ENCODE results near the gene DLD. TPM values are rescaled to one million over a fixed set of nuclear protein-coding genes. Genes with fewer than 3 reads are reported as not detected.

Gene DLD
- total and polyA plus RNA-seq, 2 of the 13 experiments (the other 11 are each of a cell fraction or from before 2014, with no cell fraction given), result 56.8 to 95.2 TPM

GRCh38 chr7:107967420-107967819, 76.4 kb downstream of the DLD start (continued):
- TF ChIP-seq, protein P1, sequence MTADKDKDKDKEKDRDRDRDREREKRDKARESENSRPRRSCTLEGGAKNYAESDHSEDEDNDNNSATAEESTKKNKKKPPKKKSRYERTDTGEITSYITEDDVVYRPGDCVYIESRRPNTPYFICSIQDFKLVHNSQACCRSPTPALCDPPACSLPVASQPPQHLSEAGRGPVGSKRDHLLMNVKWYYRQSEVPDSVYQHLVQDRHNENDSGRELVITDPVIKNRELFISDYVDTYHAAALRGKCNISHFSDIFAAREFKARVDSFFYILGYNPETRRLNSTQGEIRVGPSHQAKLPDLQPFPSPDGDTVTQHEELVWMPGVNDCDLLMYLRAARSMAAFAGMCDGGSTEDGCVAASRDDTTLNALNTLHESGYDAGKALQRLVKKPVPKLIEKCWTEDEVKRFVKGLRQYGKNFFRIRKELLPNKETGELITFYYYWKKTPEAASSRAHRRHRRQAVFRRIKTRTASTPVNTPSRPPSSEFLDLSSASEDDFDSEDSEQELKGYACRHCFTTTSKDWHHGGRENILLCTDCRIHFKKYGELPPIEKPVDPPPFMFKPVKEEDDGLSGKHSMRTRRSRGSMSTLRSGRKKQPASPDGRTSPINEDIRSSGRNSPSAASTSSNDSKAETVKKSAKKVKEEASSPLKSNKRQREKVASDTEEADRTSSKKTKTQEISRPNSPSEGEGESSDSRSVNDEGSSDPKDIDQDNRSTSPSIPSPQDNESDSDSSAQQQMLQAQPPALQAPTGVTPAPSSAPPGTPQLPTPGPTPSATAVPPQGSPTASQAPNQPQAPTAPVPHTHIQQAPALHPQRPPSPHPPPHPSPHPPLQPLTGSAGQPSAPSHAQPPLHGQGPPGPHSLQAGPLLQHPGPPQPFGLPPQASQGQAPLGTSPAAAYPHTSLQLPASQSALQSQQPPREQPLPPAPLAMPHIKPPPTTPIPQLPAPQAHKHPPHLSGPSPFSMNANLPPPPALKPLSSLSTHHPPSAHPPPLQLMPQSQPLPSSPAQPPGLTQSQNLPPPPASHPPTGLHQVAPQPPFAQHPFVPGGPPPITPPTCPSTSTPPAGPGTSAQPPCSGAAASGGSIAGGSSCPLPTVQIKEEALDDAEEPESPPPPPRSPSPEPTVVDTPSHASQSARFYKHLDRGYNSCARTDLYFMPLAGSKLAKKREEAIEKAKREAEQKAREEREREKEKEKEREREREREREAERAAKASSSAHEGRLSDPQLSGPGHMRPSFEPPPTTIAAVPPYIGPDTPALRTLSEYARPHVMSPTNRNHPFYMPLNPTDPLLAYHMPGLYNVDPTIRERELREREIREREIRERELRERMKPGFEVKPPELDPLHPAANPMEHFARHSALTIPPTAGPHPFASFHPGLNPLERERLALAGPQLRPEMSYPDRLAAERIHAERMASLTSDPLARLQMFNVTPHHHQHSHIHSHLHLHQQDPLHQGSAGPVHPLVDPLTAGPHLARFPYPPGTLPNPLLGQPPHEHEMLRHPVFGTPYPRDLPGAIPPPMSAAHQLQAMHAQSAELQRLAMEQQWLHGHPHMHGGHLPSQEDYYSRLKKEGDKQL (CRISPR knock-in tag; IDR thresholded peaks at IDR 0.05; ENCODE audit: low read depth), result peak; percentile 71
- TF ChIP-seq SALL1 (CRISPR knock-in tag; IDR thresholded peaks at IDR 0.05) (peak; percentile 82), ZNF567 (CRISPR knock-in tag; IDR thresholded peaks at IDR 0.05; ENCODE audit: borderline replicate concordance) (no peak), ZNF350 (CRISPR knock-in tag; IDR thresholded peaks at IDR 0.05; ENCODE audit: borderline replicate concordance, low read depth) (no peak), THYN1 (CRISPR knock-in tag; IDR thresholded peaks at IDR 0.05; ENCODE audit: borderline replicate concordance, low read depth) (no peak), SMARCE1 (IDR thresholded peaks at IDR 0.05; ENCODE audit: borderline replicate concordance) (no peak), NKX3-1 (CRISPR knock-in tag; IDR thresholded peaks at IDR 0.05) (no peak), E2F1 (CRISPR knock-in tag; IDR thresholded peaks at IDR 0.05) (no peak), MYNN (CRISPR knock-in tag; IDR thresholded peaks at IDR 0.05; ENCODE audit: low read depth) (no peak), ZBTB37 (CRISPR knock-in tag; IDR thresholded peaks at IDR 0.05) (no peak), CAMTA2 (CRISPR knock-in tag; IDR thresholded peaks at IDR 0.05; ENCODE audit: borderline replicate concordance) (no peak), FOXM1 (CRISPR knock-in tag; IDR thresholded peaks at IDR 0.05) (no peak), ZNF275 (CRISPR knock-in tag; IDR thresholded peaks at IDR 0.05; ENCODE audit: borderline replicate concordance) (no peak; the same call in 1 of the 2 replicates), FIP1L1 (IDR thresholded peaks at IDR 0.05; ENCODE audit: borderline replicate concordance, insufficient read depth, low read depth, low read length) (no peak), TCF7 (IDR thresholded peaks at IDR 0.05; ENCODE audit: low read depth) (peak; percentile 77), ZNF296 (CRISPR knock-in tag; conservative IDR thresholded peaks at IDR 0.05) (no peak)
- TF ChIP-seq, protein P2, sequence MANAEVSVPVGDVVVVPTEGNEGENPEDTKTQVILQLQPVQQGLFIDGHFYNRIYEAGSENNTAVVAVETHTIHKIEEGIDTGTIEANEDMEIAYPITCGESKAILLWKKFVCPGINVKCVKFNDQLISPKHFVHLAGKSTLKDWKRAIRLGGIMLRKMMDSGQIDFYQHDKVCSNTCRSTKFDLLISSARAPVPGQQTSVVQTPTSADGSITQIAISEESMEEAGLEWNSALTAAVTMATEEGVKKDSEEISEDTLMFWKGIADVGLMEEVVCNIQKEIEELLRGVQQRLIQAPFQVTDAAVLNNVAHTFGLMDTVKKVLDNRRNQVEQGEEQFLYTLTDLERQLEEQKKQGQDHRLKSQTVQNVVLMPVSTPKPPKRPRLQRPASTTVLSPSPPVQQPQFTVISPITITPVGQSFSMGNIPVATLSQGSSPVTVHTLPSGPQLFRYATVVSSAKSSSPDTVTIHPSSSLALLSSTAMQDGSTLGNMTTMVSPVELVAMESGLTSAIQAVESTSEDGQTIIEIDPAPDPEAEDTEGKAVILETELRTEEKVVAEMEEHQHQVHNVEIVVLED (CRISPR knock-in tag; IDR thresholded peaks at IDR 0.05; ENCODE audit: borderline replicate concordance), result no peak
- TF ChIP-seq, protein P3, sequence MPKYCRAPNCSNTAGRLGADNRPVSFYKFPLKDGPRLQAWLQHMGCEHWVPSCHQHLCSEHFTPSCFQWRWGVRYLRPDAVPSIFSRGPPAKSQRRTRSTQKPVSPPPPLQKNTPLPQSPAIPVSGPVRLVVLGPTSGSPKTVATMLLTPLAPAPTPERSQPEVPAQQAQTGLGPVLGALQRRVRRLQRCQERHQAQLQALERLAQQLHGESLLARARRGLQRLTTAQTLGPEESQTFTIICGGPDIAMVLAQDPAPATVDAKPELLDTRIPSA (CRISPR knock-in tag; IDR thresholded peaks at IDR 0.05; ENCODE audit: borderline replicate concordance), result no peak

Measured in HepG2 (cell line).